Karpas-422 (cell line): Measurements from ENCODE around the gene GTF2H2. TPM values are rescaled to one million over a fixed set of nuclear protein-coding genes. Genes with fewer than 3 reads are reported as not detected.

Experiments
- total RNA-seq: library from RNA; depleted of rRNA; stranded (reverse); fragments of >200 nt; shearing (Covaris generic); gene quantifications from 2 replicates; pipeline ENCODE4 v1.2.3, GENCODE V29; 2014; ENCODE audit warnings: low replicate concordance; rRNA removed

The GTF2H2 gene
- total RNA-seq, 1 experiment from 2014 or later: 62.7 TPM

Other genes starting within 250 kb of the GTF2H2 start
- 3.5 TPM in 2 replicates for gene SERF1A, start 167.0 kb downstream of the GTF2H2 start, total RNA-seq
- gene SMN1, start 142.6 kb downstream of the GTF2H2 start, total RNA-seq: 50.3 and 103 TPM in 2 replicates
- 11.9 and 26.7 TPM in 2 replicates for gene NAIP, start 42.3 kb downstream of the GTF2H2 start, total RNA-seq